ENCODE results near the gene IQSEC1.

Gene IQSEC1

DNA sequence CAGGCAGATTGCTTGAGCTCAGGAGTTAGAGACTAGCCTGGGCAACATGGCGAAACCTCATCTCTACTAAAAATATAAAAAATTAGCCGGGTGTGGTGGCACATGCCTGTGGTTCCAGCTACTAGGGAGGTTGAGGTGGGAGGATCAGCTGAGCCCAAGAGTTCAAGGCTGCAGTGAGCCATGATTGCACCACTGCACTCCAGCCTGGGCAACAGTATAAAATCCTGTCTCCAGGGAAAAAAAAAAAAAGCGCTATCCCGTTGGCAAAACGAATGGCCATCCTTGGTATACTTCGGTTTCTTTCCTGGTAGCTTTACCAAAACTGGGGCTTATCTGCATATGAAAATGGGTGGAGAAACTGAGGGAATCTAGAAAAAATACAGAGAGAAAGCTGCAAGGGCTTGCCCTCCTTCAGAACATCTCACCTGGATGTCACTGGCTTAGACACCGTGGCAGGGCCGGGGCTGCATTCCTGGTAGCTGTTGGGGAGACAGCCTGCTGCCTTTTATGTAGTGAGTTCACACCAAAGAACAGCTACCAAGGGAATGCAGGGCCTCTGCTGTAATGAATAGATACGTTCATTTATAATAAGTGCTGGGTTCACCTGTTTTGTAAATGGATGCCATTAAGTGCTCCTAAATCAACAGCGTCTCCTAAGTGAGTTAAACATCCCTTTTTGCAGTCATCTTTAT is 96.0 kb downstream of the IQSEC1 start:
- no peak for TF ChIP-seq CTCF (IDR thresholded peaks at IDR 0.05)

DNA sequence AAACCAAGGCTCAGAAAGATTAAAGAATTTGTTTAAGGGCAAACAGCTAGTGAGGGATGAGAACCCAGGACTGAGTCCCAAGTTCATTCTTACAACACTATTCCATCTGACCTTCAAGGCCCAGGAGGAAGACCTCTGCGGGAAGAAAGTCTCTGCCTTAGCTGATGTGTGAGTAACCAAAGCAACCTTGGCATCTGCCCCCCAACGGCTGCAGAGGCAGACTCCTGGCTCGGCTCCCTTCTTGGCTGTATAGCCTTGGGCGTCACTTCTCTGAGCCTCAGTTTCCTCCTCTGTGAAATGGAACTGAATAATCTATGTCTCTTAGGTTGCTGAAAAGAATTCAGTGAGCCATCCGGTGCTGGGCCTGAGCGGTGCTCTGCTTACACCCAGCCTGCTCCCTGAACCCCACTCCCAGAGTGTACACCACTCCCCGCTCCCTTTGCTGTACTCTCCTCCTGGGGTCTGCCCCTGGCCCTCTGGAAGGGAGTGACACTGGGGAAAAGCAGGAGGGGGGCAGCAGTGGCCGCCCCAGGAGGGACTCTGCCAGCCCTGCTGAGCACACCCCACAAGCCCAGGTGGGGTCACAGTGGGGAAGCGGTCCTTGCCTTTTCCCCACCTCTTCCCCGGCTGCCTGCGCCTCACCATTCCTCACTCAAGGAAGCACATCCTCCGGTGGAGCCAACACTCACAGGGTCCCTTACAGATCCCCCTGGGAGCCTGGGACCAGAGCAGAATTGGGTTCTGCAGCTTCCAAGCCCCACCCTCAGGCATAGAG is 97.3 kb downstream of the IQSEC1 start:
- TF ChIP-seq CTCF (IDR thresholded peaks at IDR 0.05) = no peak

DNA sequence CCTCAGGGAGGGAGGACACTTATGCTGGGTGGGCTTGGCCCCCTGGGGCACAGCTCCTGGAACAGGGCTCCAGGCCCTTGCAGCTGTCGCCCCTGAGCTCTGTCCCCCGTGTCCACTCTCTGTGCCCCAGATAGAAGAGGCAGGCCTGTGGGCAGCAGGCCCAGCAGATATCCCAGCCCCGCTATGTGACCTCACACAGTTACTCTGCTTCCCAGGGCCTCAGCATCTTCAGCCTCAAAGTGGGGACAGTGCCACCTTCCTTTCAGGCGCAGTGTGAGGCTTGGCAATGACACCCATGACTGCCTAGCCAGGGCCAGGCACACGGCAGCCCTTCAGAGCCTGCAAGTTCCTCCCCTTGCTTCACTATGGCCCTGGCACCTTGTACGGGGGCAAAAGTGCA is 98.4 kb downstream of the IQSEC1 start:
- TF ChIP-seq CTCF (IDR thresholded peaks at IDR 0.05) = no peak

- TF ChIP-seq CTCF (IDR thresholded peaks at IDR 0.05) = no peak
Observed at GRCh38 chr3:12974334-12974733, 98.9 kb downstream of the IQSEC1 start.

- no peak for TF ChIP-seq CTCF (IDR thresholded peaks at IDR 0.05)
Observed at GRCh38 chr3:12973827-12974226, 99.4 kb downstream of the IQSEC1 start.

DNA sequence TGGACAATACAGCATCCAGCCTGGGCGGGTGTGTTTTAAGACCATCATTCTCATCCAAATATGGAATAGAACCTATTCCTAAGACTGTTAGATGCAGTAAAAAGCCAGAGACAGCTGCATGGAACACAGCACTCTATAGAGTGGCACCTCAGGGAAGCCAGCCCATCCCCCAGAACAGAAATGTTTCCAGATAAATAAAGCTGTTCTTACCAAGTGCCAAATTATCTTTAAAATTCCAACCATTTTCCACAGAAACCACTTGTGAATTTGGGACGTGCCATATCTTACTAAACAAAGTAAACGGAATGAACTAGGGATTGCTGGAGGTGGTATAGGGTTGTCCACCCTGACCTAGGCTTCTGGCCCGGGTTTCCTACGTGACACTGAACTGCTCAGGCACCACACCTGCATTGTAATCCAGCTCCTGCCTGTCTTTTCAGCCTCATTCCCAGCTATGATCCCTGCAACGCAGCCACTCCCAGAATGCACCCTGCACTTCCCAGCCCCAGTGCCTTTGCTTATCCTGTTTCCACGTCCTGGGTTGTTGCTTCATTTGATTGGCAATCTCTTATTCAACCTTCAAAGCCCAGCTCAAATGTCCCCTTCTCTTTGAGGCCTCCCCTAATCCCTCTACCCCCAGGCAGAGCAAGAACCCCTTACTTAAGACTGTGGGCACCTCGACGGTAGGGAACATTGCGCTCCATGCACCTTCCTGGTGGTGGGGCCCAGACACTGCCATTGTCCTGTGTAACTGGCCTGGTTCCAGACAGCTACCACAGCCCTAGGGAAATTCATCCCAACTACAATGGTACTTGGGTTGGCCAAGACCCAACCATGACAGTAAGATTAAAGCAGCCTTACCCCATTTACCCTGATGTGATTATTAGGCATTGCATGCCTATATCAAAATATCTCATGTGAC is 100.2 kb downstream of the IQSEC1 start:
- TF ChIP-seq CTCF (IDR thresholded peaks at IDR 0.05) = no peak

- no peak for TF ChIP-seq CTCF (IDR thresholded peaks at IDR 0.05)
Observed at GRCh38 chr3:12972043-12972442, 101.2 kb downstream of the IQSEC1 start.
